KBM-7 (cell line): ENCODE results near the gene EFCAB9.
A peak's percentile ranks its signal among the peaks of the same experiment; 100 is the strongest.

ENCODE experiments used
- DNase-seq: peaks from one replicate; pipeline ENCODE4 v3.0.0-alpha.2; 2015
- in situ Hi-C: fragments of 300-500 bp; cut with MboI; formaldehyde crosslinking; loops from 2 replicates; pipeline ENCODE4 v1.14.3; 2020; ENCODE audit warnings: low sequenced_read_pairs, low pct_unique_long_range_greater_than_20kb, mixed read lengths

The EFCAB9 gene

DNA sequence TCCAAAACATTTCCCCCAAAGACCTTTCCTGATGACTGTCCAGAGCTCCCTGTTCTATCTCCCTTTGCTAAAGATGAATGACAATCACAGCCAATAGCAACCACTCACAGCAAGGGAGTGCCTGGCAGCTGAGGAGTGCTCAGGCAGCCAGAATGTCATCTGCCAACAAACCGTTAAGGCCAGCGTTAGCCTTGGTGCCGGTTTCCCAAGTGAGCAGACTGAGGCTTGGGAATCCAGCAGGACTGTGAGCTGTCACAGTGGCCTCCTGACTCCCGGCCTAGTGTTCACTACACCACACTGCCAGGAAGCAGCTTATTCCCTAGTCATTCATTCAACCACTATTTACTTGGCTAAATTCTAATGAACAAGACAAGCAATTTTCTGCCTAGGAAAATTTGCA, 30.6 kb upstream of the EFCAB9 start:
- DNase-seq, result no peak
- in situ Hi-C loops, result no loop called here

DNA sequence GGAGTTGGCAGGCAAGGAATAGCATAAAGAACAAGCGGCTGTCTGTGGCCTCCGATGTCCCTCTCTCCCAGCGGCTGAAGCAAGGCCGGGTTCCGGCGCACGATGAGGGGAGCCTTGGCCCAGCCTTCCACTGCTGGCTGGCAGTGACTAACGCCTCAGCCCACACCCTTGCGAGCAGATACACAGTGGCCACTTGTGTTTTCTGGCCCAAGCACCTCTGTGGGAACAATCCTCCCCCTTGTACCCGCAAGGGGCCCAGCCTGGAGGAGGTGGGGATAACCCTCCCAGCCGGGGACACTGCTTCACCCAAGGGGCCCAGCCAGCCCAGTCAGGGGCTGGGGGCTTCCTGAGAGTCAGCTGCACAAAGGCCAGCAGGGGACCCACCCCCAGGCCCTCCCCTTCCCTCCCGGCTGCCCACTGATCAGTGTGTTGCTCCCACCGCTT, 29.2 kb upstream of the EFCAB9 start:
- in situ Hi-C loops, result no loop called here

DNA sequence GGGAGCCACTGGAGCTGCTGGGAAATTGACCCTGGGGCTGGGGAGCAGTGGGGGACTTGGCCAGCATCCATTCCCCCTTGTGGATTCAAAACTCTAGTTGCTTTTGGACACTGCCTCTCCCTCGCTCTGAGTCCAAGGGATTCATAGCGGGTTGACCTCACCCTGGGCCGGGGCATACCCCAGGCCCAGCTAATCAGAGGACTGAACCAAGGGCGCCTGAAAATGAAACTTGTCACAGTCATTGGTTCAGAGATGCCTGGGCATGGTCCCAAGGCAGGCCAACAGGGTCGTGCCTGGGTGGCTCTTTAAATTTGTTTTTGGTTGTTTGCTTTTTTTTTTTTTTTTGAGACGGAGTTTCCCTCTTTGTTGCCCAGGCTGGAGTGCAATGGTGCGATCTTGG, 28.5 kb upstream of the EFCAB9 start:
- in situ Hi-C loops, result no loop called here
- DNase-seq, result no peak

More for the DNA sequence above, 29.2 kb upstream of the EFCAB9 start:
- no peak for DNase-seq

DNA sequence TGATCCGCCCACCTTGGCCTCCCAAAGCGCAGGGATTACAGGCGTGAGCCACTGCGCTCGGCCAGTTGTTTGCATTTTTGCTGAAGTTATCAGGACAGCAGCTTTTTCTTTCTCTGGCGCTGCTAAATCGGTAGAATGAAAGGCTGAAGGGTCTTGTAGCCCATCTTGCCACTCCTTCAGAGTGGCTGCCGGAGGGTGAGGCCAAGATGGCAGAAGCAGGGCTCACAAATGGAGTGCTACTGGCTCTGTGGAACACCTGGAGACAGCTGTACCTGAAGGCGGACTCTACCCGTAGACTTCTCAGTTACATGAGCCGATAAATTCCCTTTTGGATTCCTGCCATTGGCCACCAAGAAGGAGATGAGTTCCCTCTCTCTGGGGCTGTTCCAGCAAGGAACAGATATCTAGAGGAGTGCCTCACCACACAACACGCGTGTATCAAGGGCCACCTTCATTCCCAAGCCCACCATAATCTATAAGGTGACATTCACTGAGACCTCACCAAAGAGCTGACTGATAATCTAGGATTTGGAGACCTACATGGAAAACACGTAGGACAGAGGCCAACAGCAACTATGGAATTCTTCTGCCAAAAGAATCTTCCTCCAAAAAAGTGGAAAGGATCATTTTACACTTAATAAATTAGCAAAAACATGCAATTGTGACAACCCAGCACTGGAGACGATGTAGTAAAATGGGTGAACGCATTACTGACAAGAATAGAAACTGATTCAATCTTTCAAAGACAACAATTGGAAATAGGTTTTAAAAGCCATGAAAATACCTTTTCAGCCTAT, 27.7 kb upstream of the EFCAB9 start:
- no peak for DNase-seq
- in situ Hi-C loops, result no loop called here

DNA sequence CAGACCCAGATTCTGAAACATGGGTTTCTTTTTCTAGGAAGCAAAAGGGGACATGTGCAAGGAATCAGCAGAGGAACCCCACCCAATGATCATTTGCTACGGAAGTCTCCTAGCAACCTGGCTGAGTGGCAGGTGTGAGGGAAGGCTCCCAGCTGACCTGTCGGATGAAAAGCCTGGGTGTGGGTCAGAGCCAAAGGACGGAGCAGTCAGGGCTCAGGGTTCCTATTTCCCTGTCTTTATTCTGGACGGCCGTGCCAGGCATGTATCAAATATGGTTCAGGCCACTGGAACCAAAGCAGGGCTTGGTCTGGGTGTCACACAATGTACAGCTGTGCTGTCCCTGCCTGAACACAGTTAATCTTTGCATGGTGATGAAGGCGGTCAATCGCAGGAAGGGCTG, 26.1 kb upstream of the EFCAB9 start:
- in situ Hi-C loops, result no loop called here
- DNase-seq, result no peak

DNA sequence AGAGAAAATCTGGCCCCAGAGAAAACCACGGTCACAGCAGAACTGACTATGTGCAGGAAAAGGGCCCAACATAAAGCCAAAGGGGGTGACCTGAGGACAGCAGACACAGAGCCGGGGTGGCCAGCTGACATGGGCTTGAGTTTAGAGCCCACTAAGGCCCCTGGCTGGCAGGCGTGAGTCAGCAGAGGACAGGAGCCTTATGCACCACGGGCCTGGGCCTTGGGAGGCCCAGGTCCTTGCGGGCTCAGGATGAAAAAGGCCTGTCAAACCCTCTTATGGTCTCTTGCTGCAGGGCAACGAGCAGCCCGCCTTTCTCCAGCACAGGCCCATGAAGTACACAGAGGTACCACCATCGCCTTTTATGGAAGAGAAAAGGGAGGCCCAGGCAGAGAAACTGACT, 25.7 kb upstream of the EFCAB9 start:
- DNase-seq, result no peak
- in situ Hi-C loops, result no loop called here

DNA sequence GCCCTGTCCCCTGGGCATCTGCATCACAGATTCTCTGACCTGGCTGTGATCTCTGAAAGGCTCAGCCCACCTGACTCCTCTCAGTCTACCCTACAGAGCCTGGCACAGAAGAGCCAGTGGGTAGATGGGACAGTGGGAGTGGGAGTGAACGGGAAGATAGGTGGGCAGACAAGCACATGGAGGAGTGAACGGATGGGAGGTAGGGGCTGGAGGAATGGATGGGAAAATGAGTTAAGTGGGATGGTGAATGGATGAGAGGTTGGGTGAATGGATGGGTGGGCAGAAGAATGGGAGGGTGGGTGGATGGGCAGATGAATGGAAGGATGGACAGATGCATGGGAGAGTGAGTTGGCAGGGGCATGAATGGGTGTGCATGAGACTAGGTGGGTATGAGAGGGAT, 24.8 kb upstream of the EFCAB9 start:
- no peak for DNase-seq
- in situ Hi-C loops, result no loop called here

DNA sequence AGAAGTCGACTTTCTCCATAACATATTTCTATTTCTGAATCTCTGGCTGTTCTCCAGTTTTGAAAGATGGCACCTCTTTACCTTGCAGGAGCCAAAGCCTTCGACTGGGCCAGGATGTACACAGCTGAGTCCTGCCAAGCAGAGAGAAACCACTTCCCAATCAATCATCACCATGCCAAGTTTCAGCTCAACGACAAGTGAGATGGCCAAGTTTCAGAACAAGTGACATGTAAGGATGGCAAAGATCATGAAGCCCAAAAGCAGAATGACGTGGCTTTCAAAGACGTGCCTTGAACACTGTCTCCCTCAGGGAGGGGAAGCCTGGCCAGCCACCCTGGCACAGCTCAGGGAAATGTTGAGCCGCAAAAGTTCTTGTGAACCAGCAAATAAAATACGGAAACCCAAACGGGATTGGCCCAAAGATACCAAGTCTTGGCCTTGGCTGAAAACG, 23.7 kb upstream of the EFCAB9 start:
- no peak for DNase-seq
- in situ Hi-C loops, result no loop called here

DNA sequence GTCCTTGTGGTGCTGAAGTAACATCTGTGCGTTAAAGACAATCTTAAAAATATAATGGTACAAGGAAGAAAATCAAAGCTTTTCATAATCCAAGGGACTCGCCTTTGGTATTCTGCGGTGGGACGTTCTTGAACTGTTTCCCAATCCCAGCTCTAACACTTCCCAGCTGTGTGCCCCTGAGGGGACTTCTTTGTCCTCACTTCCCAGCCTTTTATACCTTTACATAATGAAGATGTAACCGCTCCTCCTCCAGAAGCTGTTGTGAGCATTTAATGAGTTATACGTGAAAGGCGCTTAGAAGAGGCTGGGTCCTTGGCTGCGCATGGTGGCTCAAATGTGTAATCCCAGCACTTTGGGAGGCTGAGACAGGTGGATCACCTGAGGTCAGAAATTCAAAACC, 22.9 kb upstream of the EFCAB9 start:
- DNase-seq, result no peak
- in situ Hi-C loops, result no loop called here

DNA sequence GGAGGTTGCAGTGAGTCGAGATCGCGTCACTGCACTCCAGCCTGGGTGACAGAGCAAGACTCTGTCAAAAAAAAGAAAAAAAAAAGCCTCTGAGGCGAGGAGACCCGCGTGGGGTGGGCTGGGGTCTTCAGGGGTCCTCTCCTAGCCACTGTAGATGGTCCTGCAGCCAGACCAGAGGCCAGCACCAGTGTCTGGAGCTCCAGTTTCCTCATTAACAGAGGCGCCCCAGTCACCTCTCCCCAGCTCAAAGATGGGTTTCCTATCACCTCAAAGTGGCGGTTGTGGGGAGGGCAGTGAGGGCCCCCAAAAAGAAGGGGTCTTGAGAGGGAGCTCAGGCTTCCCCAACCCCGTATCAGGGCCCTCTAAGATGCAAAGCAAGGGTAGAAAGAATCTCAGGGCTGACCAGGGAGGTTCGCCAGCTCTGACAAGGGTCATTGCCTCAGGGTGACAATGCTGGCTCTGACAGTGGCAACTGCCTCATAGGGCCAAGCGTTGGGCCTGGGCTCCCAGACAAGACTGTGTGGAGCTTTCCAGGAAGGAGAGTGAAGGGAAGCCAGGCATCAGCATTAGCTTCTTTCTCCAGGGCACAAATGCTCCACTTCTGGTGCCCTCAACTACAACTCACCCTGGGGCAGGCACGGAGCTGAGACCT, 20.9 kb upstream of the EFCAB9 start:
- in situ Hi-C loops, result no loop called here
- no peak for DNase-seq

DNA sequence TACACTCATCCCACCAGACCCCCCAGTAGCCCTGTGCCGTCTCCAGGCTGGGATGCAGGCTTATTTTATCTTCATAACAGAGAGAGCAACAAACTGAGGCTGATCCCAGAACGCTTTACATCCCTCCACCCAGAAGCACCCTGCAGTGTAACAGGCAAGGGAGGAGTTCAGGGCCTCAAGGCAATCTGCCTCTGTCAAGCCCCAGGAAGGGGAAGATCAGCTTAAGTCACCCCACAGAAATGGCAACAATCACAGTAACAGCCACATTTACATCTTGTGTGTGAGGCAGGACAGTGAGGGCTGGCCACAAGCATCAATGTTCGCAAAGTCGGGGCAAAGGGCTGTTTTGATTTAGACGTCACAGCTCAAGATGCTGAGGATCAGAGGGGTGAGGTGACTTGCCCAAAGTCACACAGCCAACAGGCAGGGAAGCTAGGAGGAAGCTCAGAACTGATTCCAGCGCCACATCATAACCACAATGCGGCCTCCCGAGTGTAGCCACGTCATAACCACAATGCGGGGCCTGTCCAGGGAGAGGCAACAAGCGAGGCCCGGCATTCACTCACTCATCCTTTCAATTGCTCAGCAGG, 20.3 kb upstream of the EFCAB9 start:
- DNase-seq, result peak; percentile 65
- in situ Hi-C loops, result no loop called here

DNA sequence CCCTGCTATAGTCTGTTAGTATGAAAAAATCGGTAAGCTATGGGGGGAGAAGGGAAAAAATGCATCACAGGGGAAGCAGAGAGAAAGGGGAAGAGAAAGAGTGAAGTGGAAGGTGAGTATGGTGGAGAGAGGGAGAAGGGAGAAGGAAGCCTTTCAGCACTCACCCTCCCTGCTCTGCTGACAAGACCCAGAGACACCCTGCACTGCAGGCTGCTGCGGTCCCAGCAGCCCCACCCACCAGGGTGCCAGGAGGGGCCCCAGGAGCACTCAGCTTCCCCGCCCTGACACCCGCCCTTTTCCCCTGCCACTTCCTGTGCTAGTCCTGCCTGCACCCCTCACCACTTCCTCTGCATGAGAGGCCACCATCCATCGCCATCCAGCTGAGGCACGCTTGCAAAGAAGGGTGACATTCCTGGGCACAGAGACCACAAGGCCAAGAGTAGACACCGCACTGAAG, 18.7 kb upstream of the EFCAB9 start:
- in situ Hi-C loops, result no loop called here
- peak; percentile 93 for DNase-seq

DNA sequence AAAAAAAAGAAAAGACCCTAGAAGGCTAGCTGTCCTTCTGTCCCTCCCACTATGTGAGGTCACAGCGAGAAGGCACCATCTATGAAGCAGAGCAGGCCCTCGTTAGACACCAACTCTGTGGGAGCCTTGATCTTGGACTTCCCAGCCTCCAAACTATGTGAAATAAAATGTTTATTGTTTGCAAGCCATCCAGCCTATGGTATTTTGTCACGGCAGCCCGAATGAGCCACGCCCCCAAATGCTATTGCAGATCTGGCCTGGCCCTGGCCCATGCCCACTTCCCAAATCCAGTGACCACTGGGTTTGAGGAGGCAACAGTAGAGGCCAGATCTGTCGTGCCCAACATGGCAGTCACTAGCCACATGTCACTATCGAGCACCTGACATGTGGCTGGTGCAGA, 16.8 kb upstream of the EFCAB9 start:
- DNase-seq, result no peak
- in situ Hi-C loops, result no loop called here

DNA sequence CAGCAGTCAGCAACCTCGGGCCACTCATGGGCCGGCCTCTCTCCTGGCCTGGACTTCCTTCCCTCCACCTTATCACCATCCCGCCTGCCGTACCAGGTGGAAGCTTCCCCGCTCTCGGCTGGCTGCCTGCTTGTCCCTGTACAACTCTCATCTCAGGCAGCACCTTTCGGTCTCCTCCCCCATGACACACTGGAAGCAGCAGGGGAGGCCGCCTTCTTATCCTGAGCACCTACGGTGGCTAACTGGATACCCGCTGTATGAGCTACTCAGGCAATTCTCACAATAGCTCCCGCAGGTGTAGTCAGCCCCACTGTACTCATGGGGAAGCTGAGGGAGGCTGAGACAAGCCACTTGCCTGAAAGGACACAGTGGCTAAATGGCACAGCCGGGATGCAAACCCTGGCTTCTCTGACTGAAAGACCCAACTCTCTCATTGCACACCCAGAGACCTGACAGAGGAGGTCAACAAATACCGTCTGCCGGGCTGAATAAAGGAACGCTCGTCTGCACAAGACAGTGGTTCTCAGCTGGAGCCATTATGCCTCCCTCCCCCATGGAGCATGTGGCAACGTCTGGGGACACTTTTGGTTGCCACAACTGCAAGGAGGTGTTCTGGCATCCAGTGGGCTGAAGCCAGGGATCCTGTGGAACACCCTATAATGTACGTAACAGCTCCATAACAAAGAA, 15.5 kb upstream of the EFCAB9 start:
- in situ Hi-C loops, result no loop called here
- peak; percentile 47 for DNase-seq

DNA sequence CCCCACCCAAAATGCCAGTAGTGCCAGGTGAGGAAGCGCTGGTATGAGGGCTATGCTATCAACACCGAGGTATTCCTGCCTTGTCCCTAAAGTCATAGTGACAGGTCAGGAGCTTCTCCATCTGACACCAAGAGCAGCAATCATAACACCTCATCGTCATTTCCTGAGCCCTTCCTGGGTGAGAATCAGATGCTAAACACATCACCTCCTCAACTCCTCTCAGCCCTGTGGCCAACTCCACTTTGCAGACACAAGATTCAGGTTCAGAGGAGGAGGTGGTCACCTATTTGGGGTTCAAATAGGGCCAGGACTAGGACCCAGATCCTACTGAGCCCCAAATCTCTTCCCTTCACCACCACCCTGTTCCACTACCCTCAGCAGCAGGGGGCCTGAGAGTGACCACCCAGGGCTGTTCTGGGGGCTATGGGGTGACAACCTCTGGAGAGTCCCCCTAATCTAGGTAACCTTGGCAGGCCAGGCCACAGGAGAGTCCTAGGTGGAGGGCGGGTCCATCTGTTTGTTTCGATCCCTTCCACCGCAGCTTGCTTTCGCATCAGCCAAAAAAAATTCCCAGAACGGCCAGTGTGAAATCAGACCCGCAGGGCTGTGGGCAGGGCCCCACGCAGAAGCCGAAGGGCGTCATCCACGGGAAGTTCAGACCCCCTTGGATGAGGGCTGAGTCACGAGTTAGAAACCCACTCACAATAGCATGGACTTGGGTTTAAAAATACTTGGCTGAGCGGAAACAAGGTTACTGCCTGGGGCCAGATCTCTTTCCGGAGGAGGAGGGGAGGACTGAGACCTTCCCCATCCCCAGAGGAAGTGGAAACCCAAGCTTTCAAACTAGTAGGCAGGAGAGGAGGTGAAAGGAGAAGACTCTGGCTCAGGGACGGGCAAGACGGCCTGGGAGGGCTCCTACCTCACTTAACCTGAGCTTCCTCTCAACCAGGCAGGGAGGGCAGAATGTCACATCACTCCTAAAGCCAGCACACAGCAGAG, 14.7 kb upstream of the EFCAB9 start:
- in situ Hi-C loops, result no loop called here
- peak; percentile 94 for DNase-seq

DNA sequence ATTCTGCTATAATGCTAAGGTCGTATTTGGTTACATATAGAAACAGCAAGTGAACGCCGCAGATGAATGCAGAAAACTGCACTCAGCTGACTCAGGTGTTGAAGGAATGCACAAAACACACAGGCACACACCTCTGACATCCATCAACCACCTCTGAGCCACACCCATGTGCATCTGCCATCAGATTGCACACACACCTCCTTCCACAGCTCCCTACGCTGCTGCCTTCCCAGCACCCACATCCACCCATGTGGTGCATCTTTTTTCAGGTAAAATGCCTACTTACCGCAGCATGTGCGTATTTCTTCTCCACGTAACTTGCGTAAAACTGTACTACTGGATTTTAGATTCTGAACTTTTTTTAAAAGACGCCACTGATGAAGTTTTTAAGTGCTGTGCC, 13.0 kb upstream of the EFCAB9 start:
- no peak for DNase-seq
- in situ Hi-C loops, result loop anchor here (10.0 kb wide), 1 partner anchor 66 kb away; no protein-coding TSS in a partner anchor

DNA sequence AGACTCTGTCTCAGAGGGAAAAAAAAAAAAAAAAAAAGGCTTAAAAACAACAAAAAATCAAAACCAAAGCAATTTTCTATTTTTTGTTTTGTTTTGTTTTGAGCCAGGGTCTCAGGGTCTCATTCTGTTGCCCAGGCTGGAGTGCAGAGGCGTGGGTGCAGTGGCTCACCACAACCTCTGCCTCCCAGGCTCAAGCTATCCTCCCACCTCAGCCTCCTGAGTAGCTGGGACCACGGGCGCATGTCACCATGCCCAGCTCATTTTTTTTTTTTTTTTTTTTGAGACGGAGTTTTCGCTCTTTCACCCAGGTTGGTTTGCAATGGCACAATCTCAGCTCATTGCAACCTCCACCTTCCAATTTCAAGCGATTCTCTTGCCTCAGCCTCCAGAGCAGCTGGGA, 11.7 kb upstream of the EFCAB9 start:
- in situ Hi-C loops, result loop anchor here (10.0 kb wide), 1 partner anchor 67 kb away; no protein-coding TSS in a partner anchor
- DNase-seq, result no peak

DNA sequence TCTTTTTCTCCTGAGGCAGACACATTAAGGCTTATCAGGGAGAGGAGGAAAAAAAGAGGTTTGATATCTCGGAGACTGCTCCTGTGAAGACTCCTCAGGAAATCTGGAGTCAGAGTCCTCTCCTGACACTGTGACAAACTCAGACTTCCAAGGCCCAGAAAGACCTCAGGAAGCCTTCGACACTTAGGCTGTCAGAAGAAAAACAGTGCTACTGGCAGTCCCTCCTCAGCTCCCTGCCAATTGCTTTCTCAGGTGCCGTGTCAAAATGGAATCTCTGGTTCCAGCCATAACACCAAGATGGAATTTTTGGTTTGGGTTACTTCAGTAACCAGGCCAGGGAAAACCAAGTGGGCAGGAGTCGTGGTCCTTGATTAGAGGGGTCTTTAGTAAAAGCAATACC, 10.1 kb upstream of the EFCAB9 start:
- DNase-seq, result no peak
- in situ Hi-C loops, result loop anchor here (10.0 kb wide), 1 partner anchor 69 kb away; no protein-coding TSS in a partner anchor
